Stimulated activated naive CD4-positive, alpha-beta T cell (primary cell): Measurements from ENCODE around the gene ZFR2.
"Not testable (repeated sequence)": the region's sequence is repeated elsewhere in the genome, so short reads cannot be mapped to it uniquely, and the experiment has no call there.

Experiments used
- DNase-seq, 6 experiments: peaks; one replicate each; lab custom pipeline; 2025; lab: John Stamatoyannopoulos, UW

ZFR2 gene

DNA sequence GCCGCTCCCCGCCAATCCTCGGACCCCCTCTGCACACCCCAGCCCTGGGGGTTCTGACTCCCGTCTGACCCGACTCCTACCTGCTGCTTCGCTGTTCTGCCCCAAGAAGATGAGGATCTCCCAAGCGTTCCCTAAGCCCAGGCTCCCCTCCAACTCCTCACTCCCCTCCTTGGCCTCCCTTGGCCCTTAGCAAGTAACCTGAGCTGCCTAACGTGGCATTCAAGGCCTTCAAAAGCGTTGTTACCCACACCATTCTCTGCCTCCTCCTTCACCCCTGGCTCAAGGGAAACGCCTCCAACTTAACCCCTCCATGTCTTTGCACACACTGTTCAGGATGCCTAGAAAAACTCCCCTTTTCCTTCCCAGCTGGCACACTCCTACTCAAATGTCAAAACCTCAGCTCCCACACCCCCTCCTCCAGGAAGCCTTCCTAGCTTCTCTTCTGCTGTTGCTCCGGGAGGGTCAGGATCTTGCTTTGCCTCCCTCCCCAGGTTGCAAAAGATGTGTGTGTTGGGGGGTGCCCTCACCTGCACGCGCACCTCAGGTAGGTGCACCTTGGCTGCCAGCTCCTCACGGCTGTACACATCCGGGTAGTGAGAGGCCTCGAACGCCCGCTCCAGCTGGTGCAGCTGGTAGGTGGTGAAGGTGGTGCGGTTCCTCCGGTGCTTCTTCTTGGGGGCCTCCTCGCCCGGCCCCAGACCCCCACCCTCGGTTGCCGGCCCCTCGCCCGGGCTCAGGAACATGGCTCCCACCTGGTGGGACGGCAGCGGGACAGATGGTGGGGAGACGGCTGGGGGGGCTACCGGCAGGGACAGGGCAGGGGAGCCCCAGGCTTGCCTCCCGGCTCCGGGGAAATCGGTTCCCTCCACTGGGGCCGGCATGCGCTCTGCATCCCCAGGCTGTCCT is 97.6 kb downstream of the ZFR2 start:
- DNase-seq = no peak

DNA sequence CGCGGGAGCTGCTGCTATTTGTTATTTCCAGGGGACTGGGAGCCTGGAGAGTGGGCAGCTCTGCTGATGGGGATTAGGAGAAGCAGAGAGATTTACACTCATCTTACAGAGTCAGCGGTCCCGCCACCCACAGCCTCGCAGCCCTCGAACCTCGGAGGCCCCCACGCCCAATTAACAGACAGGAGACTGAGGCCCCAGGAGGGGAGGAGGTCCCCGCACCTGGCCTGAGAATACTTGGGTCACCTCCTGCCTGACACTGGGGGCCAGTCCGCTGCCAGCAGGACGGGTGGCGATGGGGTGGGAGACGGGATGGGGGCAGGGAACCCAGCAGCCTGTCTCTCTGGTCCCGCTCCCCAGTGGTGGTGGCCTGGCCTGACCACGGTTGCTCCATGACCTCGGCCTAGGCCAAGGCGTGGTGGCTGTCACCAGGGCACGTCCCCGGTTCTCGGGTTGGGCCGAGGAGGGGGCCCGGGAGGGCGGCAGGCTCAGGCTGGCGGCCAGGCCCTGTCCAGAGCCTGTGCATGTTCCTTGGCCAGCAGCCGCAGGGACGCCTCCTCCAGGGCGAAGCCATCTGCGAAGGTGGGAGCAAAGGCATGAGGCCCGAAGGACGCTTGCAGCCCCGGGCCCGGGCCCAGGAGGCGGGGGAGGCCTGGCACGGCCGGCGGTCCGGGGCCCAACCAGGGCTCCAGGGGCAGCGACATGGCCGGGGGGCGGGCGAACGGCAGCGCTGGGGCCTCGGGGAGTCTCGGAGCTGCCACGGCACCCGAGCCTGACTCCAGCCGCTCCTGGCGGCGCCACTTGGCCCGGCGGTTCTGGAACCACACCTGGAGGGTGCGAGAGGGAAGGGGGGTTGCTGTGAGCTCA is 98.5 kb downstream of the ZFR2 start:
- no peak for DNase-seq

DNA sequence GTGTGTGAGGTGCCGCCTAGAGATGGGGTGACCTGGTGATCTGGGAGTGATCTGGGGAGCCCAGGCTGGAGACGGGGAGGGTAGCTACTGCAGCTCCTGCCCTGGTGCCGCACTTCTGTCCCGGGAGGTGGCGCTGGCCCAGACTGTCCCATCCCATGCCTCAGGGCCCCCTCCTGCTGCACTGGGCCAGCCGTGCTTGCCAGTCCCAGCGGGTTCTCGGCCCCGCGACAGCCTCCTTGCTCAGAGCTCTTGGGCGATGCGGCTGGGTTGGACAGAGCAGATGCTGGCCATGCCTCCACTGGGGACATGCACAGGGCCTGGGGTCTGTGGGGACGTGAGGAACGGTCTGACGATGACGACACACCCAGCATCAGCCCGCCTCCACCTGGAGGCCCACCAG is 99.3 kb downstream of the ZFR2 start:
- no peak for DNase-seq

DNA sequence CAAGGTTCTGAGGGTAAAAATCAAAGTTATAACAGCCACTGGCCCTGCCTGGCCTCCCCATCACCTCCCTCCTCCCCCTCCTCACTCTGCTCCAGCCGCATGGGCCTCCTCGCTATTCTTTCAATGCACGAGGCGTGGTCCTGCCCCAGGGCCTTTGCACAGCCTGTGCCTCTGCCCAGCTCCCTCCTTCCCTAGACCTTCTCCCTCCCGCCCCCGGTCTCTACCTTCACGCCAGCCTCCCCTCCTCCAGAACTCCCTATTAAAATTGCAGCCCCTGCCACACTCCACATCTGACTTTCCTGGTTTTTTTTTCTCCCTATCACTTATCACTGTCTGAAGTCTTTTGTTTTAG is 100.1 kb downstream of the ZFR2 start:
- DNase-seq = no peak

DNA sequence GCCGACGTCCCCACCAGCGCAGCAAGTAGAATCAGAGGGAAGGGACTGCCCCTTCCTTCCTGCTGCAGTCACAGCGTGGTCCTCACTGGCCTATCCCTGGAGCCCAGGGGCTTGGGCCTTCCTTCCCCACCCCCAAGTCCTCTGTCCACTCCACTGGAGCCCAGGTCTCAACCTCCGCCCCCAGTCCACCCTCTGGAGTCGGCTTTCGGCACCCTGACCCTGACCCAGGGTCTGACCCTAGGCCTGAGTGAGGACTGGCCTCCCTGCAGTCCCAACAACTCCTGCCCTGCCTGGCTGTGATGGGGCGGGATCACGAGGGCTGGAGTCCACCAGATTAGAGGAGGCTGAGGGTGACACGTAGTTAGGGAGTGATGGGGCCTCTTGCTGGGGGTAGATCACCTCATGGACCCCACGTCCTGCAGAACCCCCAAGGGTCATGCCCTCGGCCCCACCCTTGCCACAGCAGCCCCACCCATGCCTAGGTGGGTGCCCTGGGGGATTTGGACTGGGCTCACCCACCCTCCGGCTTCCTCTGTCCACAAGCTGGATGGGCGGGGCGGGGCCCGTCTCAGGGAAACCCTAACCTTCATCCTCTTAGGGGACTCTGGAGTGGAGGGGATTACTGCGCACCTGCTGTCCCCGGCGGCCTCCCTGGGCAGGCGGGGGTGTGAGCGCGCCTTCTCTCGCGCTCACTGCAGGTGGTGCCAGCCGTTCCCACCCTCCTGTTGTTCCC is 100.7 kb downstream of the ZFR2 start:
- no peak for DNase-seq

DNA sequence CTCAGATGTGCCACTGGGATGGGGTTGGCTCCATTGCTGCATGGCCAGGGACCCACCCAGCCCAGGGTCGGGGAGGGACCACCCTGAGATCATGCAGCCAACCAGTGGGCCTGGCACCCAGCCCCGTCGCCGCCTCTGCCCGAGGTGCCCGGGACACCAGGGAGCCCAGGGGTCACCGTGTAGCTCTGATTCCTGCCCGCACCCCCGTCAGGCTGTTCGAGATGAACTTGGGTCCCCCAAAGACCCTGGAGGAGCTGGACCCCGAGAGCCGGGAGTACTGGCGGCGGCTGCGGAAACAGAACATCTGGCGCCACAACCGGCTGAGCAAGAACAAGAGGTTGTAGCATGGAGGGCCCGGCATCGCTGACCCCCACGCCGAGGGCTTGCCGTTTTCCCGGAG is 101.8 kb downstream of the ZFR2 start:
- no peak for DNase-seq

DNA sequence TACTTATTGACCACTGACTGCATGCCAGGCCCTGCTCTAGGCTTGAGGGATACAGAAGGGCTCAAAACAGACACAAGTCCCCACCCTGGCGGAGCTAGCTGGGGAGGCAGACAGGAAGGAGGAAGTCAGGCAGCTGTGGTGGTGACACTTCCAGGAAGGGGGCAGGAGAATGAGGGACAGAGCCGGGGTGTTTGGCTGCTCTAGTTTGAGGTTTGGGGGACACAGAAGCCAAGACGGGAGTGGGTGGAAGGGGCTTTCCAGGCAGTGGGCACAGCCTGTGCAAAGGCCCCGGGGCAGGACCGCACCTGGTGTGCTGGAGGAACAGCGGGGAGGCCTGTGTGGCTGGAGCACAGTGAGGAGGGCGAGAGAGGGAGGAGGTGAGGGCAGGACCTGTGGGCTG is 102.3 kb downstream of the ZFR2 start:
- no peak for DNase-seq

DNA sequence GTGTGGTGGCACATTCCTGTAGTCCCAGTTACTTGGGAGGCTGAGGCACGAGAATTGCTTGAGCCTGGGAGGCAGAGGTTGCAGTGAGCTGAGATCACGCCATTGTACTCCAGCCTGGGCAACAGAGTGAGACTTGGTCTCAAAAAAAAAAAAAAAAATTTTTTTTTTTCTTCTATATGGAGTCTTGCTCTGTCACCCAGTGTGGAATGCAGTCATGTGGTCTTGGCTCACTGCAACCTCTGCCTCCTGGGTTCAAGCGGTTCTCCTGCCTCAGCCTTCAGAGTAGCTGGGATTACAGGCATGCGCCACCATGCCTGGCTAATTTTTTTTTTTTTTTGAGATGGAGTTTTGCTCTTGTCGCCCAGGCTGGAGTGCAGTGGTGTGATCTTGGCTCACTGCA is 103.1 kb downstream of the ZFR2 start:
- not testable (repeated sequence) for DNase-seq

DNA sequence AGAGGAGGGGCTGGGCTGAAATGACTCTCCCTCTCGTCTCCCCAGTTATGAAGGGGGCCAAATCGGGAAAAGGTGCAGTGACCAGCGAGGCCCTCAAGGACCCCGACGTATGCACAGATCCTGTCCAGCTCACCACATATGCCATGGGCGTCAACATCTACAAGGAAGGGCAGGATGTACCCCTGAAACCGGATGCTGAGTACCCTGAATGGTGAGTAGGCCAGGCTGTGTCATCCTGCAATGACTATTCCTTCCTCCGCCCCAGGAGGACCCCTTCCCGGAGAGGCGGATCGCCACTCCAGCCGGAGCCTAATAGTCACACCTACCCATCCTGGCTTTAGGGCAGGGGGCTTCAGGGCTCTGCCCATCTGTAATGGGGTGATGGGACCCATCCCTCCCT is 103.7 kb downstream of the ZFR2 start:
- no peak for DNase-seq

DNA sequence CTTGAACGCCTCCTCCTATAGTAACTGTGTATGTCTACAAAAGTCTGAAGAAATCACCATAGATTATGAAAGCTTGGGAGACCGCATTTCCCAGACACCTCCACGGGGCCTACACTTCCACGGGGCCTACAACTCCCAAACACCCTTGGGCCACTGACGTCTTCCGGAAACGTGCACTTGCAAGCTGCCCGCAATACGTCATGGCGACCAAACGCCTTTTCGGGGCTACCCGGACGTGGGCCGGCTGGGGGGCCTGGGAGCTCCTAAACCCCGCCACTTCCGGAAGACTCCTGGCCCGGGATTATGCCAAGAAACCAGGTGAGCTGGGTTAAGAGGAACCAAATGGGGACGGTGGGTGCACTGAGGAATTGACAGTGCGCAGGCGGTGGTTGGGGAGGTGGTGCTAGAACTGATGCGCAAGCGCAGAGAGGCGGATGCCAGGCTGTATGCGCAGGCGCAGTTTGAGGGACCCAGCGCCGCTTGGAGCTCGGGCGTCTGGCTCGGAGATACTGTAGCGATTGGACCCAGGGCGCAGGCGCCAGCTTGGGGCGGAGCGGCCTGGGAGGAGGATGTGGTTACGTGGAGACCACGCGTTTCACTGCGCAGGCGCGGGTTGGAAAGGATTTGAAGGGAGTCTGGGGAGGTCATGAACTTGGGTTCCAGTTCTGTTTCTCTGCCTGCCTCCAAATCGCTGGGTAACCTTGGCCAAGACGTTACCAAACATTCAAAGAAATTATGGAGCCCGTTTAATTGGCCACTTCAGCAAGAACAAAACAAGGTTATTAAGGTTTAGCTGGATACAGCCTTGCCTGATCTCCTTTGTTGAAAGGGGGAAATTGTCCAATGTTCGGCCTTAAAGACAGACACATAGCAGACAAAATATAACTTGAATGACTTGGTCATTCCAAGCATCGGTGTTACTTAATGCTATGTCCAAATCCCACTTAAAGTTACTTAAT is 106.1 kb downstream of the ZFR2 start, which contains the start of gene MRPL54:
MRPL54 (plus strand) TSS at position 182 of the 959 bp plus-strand sequence; CDS start at position 201, 19 bp downstream.
- peak; percentile 97 to 100 (median 99) for DNase-seq

DNA sequence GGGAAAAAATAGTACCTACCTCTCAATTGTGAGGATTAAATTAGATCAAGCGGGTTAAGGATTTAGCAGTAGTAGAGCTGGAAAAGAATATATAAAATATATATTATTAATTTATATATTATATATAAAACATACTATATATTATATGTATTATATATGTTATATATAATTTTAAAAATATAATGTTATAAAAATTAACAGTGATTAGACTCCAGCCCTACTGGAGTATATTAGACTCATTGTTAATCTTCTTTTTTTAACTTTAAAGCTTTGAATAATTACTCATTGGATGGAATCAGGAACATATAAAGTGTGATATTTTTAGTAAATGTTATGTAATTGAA is 106.7 kb downstream of the ZFR2 start:
- no peak for DNase-seq

DNA sequence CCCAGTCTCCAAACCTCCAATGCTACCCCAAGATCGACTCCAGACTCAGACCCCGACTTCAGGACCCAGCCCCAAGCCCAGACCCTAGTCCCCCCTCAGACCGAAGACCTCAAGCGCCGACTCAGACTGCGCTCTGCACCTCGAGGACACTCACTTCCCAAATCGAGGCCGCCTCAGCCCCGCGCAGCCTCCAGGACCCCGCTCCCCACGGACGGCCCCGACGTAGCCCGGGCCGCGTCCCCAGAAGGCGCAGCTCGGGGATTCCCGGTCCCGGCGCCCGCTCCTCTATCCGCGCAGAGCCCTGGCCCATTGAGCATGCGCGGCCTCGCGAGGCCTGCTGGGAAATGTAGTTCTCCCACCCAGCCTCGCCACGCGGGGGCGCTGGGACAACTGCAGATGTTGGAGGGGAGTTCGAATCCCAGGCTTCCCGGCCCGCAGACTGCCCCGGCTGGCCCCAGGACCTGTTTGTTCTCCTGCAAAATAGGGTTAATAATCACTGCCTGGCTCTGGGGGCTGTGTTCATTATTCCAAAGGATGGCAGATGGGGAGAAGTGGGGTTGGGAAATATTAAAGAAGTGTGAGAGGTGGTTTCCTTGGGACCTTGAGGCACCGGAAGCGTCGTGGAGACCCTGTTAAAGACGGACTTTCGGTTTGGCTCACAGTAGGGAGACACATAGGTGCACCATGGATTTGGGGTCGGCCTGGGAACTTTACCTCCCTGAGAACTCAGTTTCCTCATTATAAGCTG is 107.3 kb downstream of the ZFR2 start, which contains the start of gene APBA3:
APBA3 (minus strand) TSS at position 311 of the 748 bp plus-strand sequence. CDS start 1,428 bp downstream, outside the sequence.
- DNase-seq = peak; percentile 80 to 93 (median 92)

DNA sequence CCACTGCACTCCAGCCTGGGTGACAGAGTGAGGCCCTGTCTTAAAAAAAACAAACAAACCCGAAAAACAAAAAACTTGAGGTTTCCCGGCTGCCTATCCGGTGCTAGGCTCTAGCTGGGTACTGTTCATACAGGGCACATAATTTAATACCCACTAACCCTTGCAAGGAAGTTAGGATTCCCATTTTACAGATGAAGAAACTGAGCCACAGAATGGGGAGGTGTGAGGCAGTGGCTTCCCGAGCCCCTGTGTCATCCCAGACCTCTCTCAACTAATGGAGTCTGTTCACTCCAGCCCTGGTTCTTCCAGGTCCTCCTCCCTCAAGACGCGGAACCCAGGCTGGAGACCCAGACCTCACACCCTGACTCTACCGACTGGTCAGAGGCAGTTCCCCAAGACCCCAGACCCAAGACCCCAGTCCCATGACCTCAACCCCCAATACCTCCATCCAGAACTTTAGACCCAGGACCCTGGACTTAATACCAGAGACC is 107.9 kb downstream of the ZFR2 start:
- peak in 4 of 6 experiments; percentile 14 to 46 (median 39) for DNase-seq

DNA sequence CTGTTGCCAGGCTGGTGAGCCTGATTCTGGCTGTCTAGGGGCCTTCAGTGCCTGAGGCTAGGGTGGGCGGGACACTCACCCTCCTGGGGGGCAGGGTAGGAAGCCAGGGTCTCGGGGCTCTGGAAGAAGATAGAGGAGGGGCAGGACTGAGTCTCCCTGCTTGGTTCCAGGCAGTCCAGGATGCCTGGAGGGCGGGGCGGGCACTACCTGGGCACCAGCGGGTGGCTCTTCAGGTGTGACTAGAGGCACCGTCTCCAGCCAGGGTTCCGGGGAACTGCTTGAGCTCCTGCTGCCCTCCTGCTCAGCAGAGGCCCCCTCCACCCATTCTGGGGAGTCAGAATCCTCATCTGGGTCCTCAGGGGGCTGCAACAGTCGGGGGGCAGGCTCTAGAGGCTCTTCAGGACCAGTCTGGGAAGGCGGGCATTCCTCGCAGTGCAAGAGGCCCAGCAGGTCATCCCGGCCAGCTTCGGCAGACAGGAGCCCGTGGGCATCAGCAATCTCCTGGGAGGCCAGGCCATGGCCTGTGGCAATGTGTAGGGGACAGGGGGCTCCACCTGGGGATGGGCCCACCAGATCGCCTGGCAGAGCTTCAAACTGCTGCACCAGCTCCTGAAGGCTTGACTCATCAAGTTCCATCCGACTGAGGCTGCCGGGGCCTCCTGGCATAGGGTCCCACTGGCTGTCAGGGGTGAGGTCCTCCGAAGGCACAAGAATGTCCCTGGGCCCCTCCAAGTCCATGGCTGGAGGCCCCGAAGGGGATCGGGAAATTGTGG is 109.2 kb downstream of the ZFR2 start:
- DNase-seq = no peak

DNA sequence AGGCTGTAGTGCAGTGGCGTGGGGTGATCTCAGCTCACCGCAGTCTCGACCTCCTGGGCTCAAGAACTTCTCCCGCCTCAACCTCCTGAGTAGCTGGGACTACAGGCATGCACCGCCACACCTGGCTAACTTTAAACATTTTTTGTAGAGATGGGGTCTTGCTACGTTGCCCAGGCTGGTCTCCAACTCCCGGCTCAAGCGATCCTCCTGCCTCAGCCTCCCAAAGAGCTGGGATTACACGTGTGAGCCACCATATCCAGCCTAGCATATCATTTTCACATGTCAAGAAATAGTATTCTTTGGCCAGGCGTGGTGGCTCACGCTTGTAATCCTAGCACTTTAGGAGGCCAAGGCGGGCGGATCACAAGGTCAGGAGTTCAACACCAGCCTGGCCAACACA is 110.5 kb downstream of the ZFR2 start:
- DNase-seq = not testable (repeated sequence)

DNA sequence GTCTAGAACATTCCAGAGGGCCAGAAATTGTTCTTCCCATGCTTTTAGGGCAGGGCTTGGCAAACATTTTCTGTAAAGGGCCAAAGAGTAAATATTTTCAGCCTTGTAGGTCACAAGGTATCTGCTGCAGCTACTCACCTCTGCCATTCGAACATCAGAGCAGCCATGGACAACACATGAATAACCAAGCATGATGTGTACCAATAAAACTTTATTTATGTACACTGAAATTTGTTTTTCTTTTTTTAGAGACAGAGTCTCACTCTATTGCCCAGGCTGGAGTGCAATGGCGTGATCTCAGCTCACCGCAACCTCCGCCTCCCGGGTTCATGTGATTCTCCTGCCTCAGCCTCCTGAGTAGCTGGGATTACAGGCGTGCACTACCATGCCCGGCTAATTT is 111.1 kb downstream of the ZFR2 start:
- DNase-seq = not testable (repeated sequence)
